Endothelial cell (in vitro differentiated cells): Measurements from ENCODE around the gene TMEM198. TPM values are rescaled to one million over a fixed set of nuclear protein-coding genes. Genes with fewer than 3 reads are reported as not detected.

Source experiments
- DNase-seq: peaks from one replicate; pipeline ENCODE4 v3.0.0; 2021; ENCODE audit warnings: low spot score
- H3K27ac Mint-ChIP-seq: one replicate; pipeline ENCODE4 v1.8.0; 2021; ENCODE audit warnings: mixed read lengths, inconsistent platforms; ENCODE audit not compliant: unreplicated experiment
- H3K27me3 Mint-ChIP-seq: one replicate; pipeline ENCODE4 v1.8.0; 2021; ENCODE audit warnings: mild to moderate bottlenecking, moderate library complexity, mixed read lengths, inconsistent platforms; ENCODE audit not compliant: unreplicated experiment
- H3K36me3 Mint-ChIP-seq: one replicate; pipeline ENCODE4 v1.8.0; 2021; ENCODE audit warnings: mild to moderate bottlenecking, low read depth, mixed read lengths, inconsistent platforms; ENCODE audit not compliant: unreplicated experiment
- H3K4me1 Mint-ChIP-seq: one replicate; pipeline ENCODE4 v1.8.0; 2021; ENCODE audit warnings: mild to moderate bottlenecking, mixed read lengths, inconsistent platforms; ENCODE audit not compliant: unreplicated experiment
- H3K4me3 Mint-ChIP-seq: one replicate; pipeline ENCODE4 v1.8.0; 2021; ENCODE audit warnings: mild to moderate bottlenecking, mixed read lengths, inconsistent platforms; ENCODE audit not compliant: unreplicated experiment
- H3K9me3 Mint-ChIP-seq: one replicate; pipeline ENCODE4 v1.8.0; 2021; ENCODE audit warnings: mixed read lengths, inconsistent platforms; ENCODE audit not compliant: unreplicated experiment
- microRNA-seq: library from miRNA; unstranded; fragments of <30 nt; microRNA quantifications from one replicate; pipeline ENCODE4, GENCODE V29; 2020; ENCODE audit not compliant: unreplicated experiment
- total RNA-seq: library from RNA; stranded (reverse); fragmentation: NEBNext Ultra II Directional; extraction: Animal tissue kit (Norgen Biotek cat#: 25700); gene quantifications from one replicate; pipeline ENCODE4 v1.2.1, GENCODE V29; 2021; ENCODE audit not compliant: unreplicated experiment
- TF ChIP-seq, protein P1 (sequence below): fragments of 200-600 bp; sonication (generic); IDR thresholded peaks from one replicate; pipeline ENCODE4 v1.5.0; 2021; ENCODE audit warnings: antibody characterized with exemption; ENCODE audit not compliant: unreplicated experiment

Gene TMEM198
- total RNA-seq, 1 donor from 2014 or later: not detected

DNA sequence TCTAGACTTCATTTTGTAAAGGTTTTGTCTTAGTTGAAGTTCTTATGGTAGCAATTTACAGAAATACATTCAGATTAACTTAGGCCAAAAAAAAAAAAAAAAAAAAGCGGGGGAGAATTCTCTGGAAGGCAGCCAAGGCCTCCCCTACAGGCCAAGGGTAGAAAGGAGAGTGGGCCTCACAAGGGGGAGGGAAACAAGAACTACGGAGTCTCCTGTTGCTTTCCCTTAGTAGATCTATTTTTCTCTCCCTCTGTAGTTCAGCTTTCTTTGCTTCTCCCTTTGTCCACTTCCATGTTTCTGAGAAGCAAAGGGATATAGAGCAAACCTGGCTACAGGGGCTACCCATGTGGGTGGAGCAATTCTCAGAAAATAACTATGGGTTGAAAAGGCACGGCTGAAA is 51.4 kb downstream of the TMEM198 start:
- H3K9me3 Mint-ChIP-seq: no peaks in the 10 kb centered on the region
- H3K36me3 Mint-ChIP-seq: no peaks in the 10 kb centered on the region
- DNase-seq: no peak
- peaks cover 15% of the 10 kb centered on the region for H3K4me1 Mint-ChIP-seq
- H3K27me3 Mint-ChIP-seq: peaks cover 4% of the 10 kb centered on the region
- H3K27ac Mint-ChIP-seq: no peak overlapping the region
- no peak overlapping the region for H3K4me3 Mint-ChIP-seq
- TF ChIP-seq, protein P1, sequence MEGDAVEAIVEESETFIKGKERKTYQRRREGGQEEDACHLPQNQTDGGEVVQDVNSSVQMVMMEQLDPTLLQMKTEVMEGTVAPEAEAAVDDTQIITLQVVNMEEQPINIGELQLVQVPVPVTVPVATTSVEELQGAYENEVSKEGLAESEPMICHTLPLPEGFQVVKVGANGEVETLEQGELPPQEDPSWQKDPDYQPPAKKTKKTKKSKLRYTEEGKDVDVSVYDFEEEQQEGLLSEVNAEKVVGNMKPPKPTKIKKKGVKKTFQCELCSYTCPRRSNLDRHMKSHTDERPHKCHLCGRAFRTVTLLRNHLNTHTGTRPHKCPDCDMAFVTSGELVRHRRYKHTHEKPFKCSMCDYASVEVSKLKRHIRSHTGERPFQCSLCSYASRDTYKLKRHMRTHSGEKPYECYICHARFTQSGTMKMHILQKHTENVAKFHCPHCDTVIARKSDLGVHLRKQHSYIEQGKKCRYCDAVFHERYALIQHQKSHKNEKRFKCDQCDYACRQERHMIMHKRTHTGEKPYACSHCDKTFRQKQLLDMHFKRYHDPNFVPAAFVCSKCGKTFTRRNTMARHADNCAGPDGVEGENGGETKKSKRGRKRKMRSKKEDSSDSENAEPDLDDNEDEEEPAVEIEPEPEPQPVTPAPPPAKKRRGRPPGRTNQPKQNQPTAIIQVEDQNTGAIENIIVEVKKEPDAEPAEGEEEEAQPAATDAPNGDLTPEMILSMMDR: no peak

DNA sequence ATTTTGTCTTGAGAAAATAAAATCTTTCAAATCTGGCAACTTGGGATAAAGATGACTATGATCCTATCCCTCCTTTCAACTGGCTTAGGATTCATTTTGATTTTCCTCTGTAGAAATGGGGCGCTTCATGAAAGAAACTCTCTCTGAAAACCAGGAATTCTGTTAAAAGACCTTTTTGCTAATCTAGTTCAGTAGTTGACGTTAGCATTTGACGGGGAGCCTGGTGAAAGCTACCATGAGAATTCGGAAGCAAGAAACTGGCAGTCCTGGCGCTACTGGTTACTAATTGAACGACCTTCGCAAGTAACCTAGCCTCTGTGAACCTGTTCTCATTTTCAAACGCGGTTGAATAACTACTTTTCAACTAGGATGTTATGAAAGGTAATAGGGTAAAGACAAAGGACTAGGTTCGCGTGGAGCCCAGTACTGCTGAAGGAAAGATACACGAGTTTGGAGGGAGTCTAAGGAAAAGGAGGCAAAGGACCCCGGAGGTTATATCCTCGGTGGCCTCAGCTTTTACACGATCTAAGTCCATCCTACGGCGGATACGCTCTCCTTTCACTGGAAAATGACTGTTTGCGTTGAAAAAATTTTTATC is 53.2 kb downstream of the TMEM198 start:
- H3K4me3 Mint-ChIP-seq: peak overlapping the region; percentile 94
- H3K27ac Mint-ChIP-seq: peak overlapping the region; percentile 97
- peaks cover 12% of the 10 kb centered on the region for H3K36me3 Mint-ChIP-seq
- no peak for DNase-seq
- H3K27me3 Mint-ChIP-seq: peaks cover 2% of the 10 kb centered on the region
- TF ChIP-seq, protein P1: no peak
- H3K4me1 Mint-ChIP-seq: peaks cover 15% of the 10 kb centered on the region
- H3K9me3 Mint-ChIP-seq: no peaks in the 10 kb centered on the region

DNA sequence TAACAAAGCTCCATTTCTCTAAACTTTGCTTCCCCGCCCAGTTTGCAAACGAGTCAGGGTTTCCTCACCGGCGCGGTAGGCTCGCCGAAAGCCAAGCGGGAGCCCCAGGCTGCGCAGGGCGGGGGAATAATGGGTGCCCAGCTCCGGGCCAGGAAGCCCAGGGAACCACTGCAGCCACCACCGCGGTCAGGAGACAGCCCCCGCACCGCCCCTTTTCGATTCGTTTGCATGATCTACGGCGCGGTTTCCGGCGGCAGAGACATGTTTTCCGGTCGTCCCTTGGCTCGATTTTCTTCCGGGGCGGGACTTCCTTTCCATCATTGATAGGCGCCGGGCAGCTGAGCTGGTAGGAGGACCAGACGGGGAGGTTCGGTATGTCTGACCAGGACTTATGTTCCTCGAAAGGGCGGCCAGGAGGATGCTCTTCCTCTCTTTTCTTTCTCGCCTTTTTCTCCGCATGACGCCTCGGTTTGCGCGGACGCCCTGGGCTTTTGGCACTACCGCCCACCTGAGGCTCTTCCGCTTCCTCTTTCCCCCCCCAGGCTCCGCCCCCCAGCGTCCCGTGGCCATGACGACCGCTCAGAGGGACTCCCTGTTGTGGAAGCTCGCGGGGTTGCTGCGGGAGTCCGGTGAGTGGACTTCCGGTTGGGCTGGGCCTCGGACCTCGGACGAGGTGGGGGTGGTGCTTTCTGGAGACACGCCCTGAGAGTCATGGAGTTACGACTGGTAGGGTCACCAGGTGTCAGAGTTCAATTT is 53.9 kb downstream of the TMEM198 start, which contains the start of gene STK11IP:
Gene STK11IP, plus strand, starts transcription at position 306 of the 756 bp plus-strand sequence. Its CDS starts 263 bp downstream, at position 569.
- H3K4me3 Mint-ChIP-seq: peak within 1 kb of the TSS; percentile 94
- no peaks in the 10 kb centered on the region for H3K9me3 Mint-ChIP-seq
- H3K27ac Mint-ChIP-seq: peak within 1 kb of the TSS; percentile 97
- H3K4me1 Mint-ChIP-seq: peaks cover 15% of the 10 kb centered on the region
- TF ChIP-seq, protein P1: no peak
- DNase-seq: peak; percentile 90
- peaks cover 3% of the 10 kb centered on the region for H3K27me3 Mint-ChIP-seq
- H3K36me3 Mint-ChIP-seq: peaks cover 16% of the 10 kb centered on the region

DNA sequence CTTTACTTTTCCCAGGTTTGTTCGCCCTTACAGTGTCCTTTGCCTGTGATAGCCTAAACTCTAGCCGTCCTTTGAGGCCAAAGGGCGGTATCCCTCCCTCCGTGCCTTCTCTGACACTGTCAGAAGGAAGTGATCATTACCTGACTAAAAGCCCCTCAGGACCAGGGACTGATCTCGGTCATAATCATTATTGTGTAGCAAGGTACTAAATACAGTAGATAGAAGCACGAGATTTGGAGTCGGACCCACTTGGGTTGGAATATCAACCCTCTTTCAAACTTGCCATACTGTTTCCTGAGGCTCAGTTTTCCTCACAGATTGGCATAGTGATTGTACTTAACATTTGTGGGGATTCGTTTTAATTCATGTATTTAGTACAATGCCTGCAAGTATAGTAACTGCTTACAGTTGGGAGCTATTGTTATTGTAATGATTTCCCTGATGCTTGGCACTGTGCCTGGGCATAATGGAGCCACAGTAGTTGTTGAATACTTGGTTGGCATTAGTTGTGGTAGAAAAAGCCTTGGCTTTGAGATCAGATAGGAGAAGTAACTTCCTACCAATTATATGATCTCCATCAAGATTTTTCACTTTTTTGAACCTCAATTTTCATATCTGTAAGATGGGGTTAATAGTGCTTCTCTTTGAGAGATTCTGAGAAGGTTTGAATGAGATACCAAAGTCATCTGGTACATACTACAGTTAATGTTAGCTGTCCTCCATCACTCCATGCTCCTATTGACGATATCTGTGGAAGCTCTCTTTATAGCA is 54.7 kb downstream of the TMEM198 start:
- H3K27ac Mint-ChIP-seq: peak overlapping the region; percentile 97
- H3K36me3 Mint-ChIP-seq: peaks cover 17% of the 10 kb centered on the region
- peaks cover 15% of the 10 kb centered on the region for H3K4me1 Mint-ChIP-seq
- H3K4me3 Mint-ChIP-seq: peak overlapping the region; percentile 94
- peaks cover 3% of the 10 kb centered on the region for H3K27me3 Mint-ChIP-seq
- TF ChIP-seq, protein P1: no peak
- DNase-seq: no peak
- no peaks in the 10 kb centered on the region for H3K9me3 Mint-ChIP-seq

Small RNA genes within 50 kb of the gene (microRNA-seq; reads per million reads assigned to microRNA genes)
- gene MIR3132: 2.2 reads per million, percentile 31 among the genes with 10 or more reads in this experiment

Other genes starting within 250 kb of the TMEM198 start
- gene PTPRN, start 234.6 kb upstream of the TMEM198 start, total RNA-seq: 1.1 TPM
- gene RESP18, start 211.3 kb upstream of the TMEM198 start, total RNA-seq: not detected
- 49.6 TPM for gene DNPEP, start 156.1 kb upstream of the TMEM198 start, total RNA-seq
- gene DES, start 125.7 kb upstream of the TMEM198 start, total RNA-seq: 0.10 TPM
- gene SPEG, start 109.2 kb upstream of the TMEM198 start, total RNA-seq: 6.1 TPM
- gene GMPPA, start 45.1 kb upstream of the TMEM198 start, total RNA-seq: 30.2 TPM
- 1.6 TPM for gene ASIC4, start 29.5 kb upstream of the TMEM198 start, total RNA-seq
- gene CHPF, start 219 bp upstream of the TMEM198 start, total RNA-seq: 4.1 TPM
- 53.4 TPM for gene OBSL1, start 27.5 kb downstream of the TMEM198 start, total RNA-seq
- gene INHA, start 28.3 kb downstream of the TMEM198 start, total RNA-seq: not detected
- gene STK11IP, start 53.8 kb downstream of the TMEM198 start, total RNA-seq: 23.8 TPM
- 2.1 TPM for gene SLC4A3, start 83.6 kb downstream of the TMEM198 start, total RNA-seq